GM21423 (cell line): ENCODE data around the gene OR5C1.
"Not testable (repeated sequence)": the region's sequence is repeated elsewhere in the genome, so short reads cannot be mapped to it uniquely, and the experiment has no call there.

Experiments
- ATAC-seq: cut with Tn5 transposase; IDR thresholded peaks from one replicate; pipeline ENCODE4 v1.9.1; 2021; ENCODE audit warnings: mild to moderate bottlenecking, moderate library complexity; ENCODE audit not compliant: unreplicated experiment

Gene OR5C1

GRCh38 chr9:122810306-122810946, 21.7 kb downstream of the OR5C1 start:
- ATAC-seq: peak; percentile 81

- no peak for ATAC-seq
Observed at GRCh38 chr9:122812736-122813135, 24.0 kb downstream of the OR5C1 start.

- ATAC-seq: no peak
Observed at GRCh38 chr9:122814545-122814944, 25.8 kb downstream of the OR5C1 start.

- no peak for ATAC-seq
Observed at GRCh38 chr9:122815544-122815943, 26.8 kb downstream of the OR5C1 start.

GRCh38 chr9:122816163-122816867, 27.6 kb downstream of the OR5C1 start:
- ATAC-seq: peak; percentile 75

- ATAC-seq: no peak
Observed at GRCh38 chr9:122819326-122819725, 30.6 kb downstream of the OR5C1 start.

- no peak for ATAC-seq
Observed at GRCh38 chr9:122819791-122820489, 31.2 kb downstream of the OR5C1 start.

- ATAC-seq: no peak
Observed at GRCh38 chr9:122820490-122820845, 31.7 kb downstream of the OR5C1 start.

- no peak for ATAC-seq
Observed at GRCh38 chr9:122821278-122821943, 32.7 kb downstream of the OR5C1 start.

GRCh38 chr9:122822056-122822455, 33.3 kb downstream of the OR5C1 start:
- ATAC-seq: no peak

- ATAC-seq: no peak
Observed at GRCh38 chr9:122822938-122823337, 34.2 kb downstream of the OR5C1 start.

- ATAC-seq: peak; percentile 6
Observed at GRCh38 chr9:122827761-122828093, 39.0 kb downstream of the OR5C1 start.

GRCh38 chr9:122828965-122829284, 40.2 kb downstream of the OR5C1 start:
- ATAC-seq: not testable (repeated sequence)

GRCh38 chr9:122832194-122832593, 43.5 kb downstream of the OR5C1 start:
- ATAC-seq: no peak

GRCh38 chr9:122835313-122835731, 46.6 kb downstream of the OR5C1 start:
- ATAC-seq: no peak

GRCh38 chr9:122837266-122837850, 48.6 kb downstream of the OR5C1 start:
- ATAC-seq: no peak

- ATAC-seq: not testable (repeated sequence)
Observed at GRCh38 chr9:122838441-122838840, 49.7 kb downstream of the OR5C1 start.
